GM12801 (cell line): ENCODE results near the gene TMIGD2.

Source experiments
- CTCF ChIP-seq: IDR thresholded peaks from one replicate; pipeline ENCODE4 v1.5.1; 2011; ENCODE audit warnings: control low read depth; ENCODE audit not compliant: insufficient read length; ENCODE audit errors: extremely low read depth

TMIGD2 gene

GRCh38 chr19:4342615-4343369 is 40.6 kb upstream of the TMIGD2 start:
- TF ChIP-seq CTCF, result no peak

GRCh38 chr19:4342314-4342614 is 40.1 kb upstream of the TMIGD2 start:
- no peak for TF ChIP-seq CTCF

- TF ChIP-seq CTCF, result no peak
Measured at GRCh38 chr19:4338441-4339355, 36.5 kb upstream of the TMIGD2 start, which contains the start of gene STAP2. Gene STAP2 (minus strand): TSS chr19:4338827. CDS start chr19:4338753, 74 bp downstream.

GRCh38 chr19:4337906-4338440 is 35.8 kb upstream of the TMIGD2 start:
- TF ChIP-seq CTCF, result no peak

GRCh38 chr19:4334929-4335570 is 32.9 kb upstream of the TMIGD2 start:
- no peak for TF ChIP-seq CTCF

GRCh38 chr19:4329858-4330257 is 27.7 kb upstream of the TMIGD2 start:
- TF ChIP-seq CTCF, result no peak
